Dedifferentiated amniotic fluid mesenchymal stem cell (primary cell): ENCODE data around the gene GPS1.

Experiments used
- DNase-seq: peaks from one replicate; pipeline ENCODE4 v3.0.0-alpha.2; 2016; ENCODE audit errors: extremely low spot score

The GPS1 gene

DNA sequence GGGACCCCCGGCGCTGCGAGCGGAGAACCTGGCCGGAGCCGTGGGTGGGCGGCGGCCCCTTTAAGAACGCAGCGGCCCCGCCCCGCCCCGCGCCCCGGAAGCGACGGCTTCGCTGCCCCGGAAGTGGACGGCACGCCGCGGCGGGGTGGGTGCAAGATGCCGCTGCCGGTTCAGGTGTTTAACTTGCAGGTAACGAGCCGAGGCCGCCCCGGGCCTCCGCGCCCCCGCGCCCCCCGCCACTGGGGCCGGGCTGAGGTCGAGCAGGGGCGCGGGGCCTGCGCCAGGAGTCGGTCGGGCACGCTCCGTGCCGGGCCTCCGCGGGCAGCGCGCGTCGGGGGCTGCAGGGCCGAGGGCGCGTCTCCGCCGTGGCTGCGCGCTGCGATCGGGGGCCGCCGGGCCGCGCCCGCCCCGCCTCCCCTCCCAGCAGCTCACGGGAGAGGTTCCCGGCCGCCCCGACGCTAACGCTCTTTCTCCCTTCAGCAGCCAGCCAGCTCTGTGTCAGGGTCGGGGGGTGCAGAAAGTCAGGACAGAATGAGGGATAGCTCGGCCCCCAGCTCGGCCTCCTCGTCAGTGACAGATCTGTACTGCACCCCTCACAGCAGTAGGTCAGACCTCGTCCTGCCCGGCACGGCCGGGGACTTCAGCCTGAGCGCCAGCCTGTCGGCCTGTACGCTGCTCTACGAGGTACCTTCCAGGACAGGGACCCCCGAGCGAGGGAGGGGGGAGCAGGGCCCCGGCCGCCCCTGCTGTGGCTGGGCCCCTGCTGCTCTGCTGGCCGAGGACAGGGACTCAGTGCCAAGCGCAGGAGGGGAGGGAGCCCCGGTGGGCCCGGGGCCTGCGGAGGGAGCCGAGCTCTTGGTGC lies at the start of gene GPS1, which contains the start of gene RFNG:
TSS of gene GPS1 (plus strand) at position 123 of the 862 bp plus-strand sequence. CDS start at position 157, 34 bp downstream.
TSS of gene RFNG (minus strand) at position 36 of the 862 bp plus-strand sequence. CDS start 45 bp downstream, outside the sequence.
- DNase-seq, result no peak

DNA sequence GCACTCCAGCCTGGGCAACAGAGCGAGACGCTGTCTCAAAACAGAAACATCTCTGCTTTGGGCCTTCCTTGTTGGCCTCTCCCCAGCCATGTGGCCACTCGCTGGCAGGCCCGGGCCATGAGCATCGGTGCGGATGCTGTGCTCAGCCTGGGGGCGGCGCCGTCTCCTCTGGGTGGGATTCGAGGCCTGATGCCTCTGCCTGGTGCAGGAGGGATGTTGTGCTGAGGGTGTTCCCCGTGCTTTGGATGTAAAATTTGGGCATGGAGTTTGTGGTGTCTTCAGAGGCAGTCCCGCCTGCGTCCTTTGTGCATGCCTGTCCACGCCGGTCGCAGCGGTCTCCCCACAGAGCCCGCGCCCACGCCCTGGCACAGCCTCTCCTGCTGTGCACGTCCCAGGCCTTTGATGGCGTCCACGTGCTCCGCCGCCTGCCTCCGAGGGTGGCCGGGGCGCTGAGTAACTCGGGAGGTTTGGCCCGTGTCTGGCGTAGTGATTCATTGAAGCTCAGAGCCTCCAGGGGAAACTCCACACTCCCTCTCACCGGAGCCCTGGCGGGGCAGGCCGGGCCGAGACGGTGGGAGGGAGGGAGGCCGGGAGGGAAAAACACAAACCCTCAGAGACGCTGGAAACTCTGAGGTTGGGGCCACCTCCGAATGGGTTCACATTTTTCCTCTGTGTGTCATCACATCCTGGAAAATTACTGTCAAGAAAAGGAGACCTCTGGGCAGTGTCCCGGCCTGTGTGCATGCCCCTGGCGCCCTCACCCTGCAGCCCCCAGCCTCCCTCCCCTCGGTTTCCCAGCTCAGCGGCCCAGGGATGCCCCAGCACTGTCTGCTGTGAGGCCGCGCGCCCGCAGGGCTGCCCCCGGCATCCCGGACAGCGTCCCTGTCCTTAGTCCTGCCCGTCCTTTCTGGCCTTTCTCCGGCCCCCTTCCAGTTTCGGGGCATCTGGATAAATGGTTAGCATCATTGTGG lies 48.0 kb upstream of the GPS1 start:
- DNase-seq, result peak; percentile 90

DNA sequence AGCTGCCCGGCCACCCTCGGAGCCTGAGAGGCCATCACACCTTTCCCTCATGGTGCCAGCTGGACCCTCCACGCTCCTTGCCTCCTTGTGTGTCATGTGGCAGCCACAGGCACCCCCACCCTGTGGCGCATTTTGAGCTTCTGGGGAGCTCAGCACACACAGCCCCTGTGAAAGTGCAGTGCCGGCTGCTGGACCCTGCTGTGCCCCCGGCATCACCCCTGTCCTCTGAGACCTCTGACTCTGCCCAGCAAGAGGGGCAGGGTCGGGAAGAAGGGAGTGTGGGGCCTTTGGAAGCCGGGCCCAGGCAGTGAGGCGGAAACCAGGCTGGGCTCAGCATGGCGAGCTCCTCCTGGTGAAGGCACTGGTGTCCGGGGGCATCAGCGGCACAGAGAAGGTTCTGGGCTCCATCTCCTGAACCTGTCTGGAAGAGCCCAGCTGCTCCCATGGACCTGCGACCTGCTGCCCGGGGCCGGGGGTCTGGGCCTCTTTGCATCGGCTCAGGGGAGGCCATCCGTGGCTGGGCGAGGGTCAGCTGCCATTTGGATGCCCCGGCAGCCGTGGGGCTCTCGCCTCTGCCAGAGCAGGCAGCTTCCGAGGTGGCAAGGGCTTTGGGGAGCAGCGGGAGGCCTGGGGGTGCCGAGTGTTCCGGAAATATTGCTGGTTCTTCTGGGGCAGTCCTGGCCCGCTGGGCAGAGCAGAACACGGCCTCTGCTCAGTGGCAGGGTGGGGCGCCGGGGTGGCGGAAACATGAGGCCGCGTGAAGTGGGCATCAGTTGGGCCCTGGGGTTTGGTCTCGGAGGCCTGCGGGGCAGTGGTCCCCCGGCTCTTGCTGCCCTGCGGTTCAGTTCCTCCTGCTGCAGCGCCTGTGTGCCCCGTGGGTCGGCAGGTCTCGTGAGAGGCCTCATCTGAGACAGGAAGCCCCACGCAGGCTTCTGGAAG lies 46.9 kb upstream of the GPS1 start:
- no peak for DNase-seq

DNA sequence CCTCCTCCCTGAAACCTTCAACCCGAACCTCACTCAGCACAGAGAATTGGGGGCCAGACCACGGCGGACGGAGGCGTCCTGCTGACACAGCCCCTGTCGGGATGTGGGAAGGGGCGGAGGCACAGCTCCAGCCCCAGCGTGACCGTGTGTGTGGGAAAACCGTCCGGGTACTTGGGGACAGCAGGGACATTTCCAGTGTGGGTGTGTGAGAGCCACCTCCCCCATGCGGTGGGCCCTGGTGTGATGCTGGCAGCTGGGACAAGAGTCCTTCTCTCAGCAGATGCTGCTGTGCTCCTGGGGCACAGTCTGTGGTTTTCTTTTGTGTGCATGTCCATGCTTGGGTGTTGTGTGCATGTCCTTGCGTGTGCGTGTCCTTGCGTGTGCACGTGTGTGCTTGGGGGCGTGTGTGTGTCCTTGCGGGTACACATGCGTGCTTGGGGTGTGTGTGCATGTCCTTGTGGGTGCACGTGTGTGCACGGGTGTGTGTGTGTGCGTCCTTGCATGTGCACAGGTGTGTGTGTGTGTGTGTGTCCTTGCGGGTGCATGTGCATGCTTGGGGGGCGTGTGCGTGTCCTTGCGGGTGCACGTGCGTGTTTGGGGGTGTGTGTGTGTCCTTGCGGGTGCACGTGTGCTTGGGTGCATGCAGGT lies 45.9 kb upstream of the GPS1 start:
- DNase-seq, result no peak

DNA sequence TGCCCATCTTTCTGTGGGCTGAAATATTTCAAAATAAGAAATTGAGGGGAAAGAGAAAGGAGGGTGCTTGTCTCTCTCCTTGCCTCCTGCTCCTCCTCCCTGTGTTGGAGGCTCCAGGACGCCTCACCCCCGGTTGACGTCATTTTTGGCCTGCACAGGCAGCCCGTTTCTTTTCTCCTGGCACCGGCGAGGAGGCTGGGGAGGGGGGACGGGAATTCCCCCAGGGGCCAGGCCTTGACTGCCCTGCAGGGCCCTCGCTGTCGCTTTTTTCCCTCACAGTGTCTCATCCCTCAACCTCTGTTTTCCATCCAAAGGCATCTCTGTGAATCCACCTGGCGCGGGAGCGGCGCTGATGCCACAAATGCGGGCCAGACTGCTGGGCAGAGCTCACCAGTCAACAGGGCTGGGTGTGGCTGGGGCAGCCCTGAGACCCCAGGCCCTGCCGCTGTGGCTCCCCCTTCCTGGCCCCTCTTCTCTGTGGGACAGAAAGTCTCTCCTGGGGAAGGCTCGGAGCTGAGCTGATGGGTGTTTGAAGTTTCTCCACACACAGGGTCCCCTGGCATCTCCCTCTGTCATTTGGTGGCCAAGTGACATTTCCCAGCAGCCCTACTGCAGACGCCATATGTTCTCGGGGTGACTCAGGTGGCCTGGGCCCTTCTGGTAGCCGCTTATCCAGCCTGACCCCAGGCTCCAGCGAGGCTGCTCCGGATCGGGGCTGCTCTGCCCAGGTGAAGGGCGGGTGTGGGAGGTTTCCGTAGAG lies 45.0 kb upstream of the GPS1 start:
- DNase-seq, result no peak

DNA sequence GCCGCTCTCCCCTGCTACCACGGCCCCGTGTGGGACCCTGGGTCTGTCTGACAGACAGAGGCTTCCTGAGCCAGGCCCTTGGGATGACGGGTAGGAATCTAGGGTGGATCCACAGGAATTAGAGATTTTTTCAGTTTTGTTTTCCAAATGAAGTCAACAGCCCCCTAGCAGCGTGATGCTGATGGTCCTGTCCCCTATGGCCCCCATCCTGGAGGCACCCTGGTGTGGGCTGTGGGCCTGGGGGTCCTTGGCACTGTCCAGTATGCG lies 44.5 kb upstream of the GPS1 start:
- no peak for DNase-seq

DNA sequence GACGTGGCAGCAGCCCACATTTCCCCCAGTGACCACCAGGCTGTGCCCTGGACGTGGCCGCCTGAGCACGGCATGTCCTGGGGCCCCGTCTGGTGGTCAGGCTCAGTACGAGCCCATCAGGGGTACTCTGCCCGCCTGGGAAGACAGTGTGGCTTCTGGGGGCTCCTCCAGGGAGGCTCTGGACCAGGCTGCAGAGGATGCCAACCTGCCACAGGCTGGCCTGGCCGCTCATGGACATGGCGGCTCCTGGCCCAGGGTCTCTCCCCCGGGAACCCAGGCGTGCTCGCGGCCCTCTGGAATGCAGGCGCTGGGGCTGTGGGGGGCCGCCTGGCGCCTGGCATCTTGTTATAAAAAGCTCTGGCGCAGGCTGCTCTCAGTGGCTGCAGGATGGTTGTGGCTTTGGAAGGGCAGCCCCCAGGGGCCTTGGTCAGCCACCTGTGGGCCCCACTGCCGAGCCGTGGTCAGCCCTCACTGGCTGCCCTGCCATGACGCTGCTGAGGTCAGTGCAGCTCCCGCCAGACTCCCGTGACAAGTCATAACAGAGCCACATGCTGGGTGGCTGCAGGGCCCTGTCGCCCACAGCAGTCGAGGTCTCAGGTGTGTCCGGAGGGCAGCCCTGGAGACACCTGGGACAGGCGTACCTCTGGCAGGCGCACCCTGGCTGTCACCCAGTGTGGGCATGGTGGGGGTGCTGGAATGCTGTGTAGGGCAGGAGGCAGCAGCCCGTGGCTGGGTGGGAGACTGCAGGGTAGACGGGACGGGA lies 44.0 kb upstream of the GPS1 start:
- DNase-seq, result no peak

DNA sequence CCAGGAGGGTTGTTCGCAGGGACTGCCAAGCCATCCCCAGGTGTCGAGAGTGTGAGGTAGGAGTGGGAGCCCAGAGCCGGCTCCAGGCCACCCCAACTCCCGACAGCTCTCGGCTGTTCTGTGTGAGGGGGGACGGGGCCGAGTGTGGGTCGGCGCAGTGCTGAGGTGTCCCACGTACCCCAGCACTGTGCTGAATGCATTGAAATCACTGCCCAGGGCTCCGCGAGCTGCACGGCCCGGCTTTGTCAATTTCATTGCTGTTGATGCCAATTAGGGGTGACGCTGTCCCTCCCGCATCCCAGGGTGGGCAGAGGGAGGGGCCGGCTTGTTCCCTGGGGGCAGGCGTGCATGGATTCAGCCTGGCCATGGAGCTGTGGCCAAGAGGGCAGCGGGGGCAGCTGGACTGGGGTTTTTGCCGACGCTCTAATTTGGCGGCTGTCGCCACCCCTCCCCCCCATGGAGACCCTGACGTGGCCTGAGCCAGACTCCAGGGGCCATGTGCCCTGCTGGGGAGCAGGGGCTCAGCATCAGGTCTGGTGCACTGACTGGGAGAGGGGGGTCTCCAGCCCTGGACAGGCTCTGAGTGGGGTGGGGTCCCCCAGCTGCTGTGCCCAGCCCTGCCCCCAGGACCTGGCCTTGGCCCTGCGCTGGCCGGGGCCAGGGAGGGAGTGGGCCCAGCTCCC lies 43.3 kb upstream of the GPS1 start:
- no peak for DNase-seq

DNA sequence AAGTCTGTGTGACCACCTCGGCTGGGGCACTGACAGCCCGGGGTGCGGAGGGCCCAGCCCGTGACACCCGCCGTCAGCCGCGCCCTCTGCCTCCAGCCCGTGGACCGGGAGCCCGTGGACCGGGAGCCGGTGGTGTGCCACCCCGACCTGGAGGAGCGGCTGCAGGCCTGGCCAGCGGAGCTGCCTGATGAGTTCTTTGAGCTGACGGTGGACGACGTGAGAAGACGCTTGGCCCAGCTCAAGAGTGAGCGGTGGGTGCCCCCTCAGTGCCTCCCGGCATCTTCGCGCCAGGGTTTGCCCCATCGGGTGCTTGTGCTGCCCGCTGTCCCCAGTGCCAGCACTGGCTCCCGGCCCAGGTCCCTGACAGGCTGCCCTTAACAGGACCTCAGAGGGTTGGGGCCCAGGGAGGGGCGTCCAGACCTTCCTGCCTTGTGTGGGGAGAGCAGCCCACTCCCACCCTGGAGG lies 42.7 kb upstream of the GPS1 start:
- no peak for DNase-seq

DNA sequence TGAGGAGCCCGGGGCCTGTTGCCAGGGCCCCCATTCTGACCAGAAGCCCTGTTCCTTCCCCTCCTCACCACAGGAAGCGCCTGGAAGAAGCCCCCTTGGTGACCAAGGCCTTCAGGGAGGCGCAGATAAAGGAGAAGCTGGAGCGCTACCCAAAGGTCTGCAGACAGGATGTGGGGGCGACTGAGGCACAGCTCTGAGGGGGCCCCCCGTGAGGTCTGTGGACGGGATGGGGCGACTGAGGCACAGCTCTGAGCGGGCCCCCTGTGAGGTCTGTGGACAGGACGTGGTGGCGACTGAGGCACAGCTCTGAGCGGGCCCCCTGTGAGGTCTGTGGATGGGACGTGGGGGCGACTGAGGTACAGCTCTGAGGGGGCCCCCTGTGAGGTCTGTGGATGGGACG lies 42.3 kb upstream of the GPS1 start:
- DNase-seq, result no peak

DNA sequence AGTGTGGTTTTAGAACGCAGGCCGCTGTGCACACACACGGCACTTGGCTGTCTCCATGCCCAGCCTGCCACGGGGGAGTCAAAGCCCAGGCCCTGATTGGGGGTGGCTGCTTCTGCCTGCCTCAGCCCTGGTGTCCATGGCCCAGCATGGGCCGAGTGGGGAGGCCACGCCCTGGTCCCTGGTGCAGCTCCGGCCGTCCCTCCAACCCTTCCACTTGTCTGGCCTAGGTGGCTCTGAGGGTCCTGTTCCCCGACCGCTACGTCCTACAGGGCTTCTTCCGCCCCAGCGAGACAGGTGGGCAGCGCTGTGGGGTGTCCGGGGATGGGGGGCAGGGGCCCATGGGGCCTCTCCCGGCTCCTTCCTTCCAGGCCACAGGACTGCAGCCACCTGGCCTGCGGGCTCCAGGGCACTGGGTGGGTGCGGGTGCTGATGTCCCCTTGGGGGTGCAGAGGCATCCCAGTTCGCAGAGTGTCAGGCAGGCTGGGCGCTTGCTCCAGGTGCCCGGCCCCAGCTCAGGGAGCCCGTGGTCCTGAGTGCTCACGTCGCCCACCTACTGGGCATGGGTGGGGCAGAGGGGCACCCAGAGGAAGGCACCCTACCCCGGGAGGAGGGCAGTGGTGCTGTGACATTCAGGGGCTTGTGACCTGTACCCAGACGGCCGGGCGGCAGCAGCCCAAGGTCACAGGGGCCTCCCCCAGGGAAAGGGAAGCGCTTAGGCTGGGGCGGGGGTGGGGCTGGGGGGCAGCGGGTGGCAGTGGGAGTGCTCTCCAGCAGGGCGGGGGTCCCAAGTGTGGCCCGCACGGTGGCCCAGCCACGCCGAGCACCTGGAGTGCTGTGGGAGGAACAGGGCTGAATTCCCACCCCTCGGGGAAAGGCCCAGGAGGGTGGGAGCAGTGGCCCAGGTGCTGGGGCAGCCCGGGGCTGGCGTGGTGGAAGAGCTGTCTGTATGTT lies 40.8 kb upstream of the GPS1 start:
- DNase-seq, result no peak

DNA sequence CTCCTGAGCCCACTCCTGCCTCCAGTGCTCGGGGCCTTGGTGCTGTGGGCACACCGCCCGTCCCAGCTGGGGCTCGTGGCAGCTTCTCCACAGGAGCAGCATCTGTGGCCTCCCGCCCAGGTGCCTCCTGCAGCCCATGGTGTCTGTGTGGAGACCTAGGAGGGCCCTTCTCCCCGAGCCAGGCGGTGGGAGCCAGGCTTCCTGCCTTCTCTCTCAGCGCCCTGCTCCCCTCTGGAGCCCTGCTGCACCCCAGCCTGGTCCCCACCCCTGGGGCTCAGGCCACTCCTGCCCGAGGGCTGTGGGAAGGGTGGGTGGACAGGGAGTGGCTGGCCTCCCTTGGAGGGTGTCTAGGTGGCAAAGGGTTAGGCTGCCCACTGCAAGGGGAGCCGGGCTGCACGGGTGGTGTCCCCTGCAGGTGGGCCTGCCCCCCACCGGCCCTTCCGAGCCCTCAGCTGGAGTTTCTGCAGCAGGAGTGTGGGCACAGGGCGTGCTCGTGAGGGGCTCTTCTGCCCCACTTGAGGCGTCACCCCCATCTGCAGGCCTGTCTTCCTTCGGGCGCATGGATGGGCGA lies 40.0 kb upstream of the GPS1 start:
- DNase-seq, result no peak

DNA sequence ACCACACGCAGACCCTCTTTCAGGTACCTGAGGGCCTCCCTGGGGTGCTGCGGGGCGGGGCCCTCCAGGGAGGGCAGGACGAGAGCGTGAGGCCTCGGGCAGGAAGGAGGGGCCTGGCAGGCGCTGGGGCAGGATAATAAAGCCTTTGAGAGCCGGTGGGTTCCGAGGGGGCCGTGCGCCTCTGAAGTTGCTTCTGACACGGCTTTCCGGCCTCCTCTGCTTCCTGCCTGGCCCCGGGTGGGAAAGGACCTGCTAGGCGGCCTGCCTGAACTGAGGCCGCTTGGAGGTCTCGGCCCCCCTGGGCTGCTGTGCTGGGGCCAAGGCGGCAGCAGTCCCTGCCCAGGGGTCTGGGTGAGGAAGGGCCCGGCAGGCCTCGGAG lies 39.4 kb upstream of the GPS1 start:
- DNase-seq, result no peak

DNA sequence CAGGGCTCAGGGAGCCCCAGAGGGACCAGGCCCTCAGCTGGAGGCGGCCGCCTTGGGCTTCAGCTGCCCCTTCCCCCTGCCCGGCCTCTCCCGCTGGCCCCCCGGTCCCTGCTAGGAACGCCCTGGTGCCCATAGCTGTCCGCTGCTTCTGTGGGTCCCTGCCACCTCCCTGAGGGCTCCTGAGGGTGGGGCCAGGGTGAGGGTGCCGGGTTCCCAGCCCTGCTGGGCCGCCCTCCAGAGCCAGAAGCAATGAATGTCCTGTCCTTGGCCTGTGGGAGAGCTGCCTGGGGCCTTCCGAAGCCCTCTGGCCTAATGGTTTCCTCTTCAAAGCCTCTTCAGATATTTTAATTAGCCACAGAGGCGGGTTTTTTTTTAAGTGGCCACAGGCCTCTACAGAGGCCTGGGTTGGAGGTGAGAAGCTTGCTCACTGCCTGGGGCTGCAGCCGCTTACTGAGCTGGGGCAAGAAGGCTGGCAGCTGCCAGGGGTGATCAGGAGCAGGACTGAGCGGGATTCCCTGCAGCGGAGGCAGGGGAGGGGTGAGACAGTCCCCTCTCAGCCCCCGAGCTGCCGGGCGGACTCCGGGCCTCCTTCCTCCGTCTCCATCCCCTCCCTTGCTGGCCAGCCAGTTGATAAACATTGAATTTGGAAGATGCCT lies 38.9 kb upstream of the GPS1 start:
- no peak for DNase-seq

DNA sequence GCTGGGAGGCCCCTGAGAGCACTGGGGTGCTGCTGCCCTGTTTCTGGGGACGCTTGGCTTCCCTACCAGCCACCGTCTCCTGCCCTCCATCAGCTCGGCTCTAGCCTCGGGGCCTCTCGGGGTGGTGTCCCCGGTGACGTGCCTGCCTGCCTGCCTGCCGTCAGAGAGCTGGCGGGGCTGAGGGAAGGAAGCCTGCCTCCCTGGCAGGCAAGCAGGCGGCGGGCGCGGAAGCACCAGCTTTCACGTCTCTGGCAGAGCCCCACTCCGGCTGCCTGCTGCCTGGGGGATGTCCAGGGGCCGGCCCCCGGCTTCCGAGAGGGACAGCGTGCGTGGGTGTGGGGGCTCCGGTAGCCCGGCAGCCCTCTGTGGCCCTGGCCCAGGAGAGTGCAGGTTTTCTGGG lies 38.4 kb upstream of the GPS1 start:
- no peak for DNase-seq

DNA sequence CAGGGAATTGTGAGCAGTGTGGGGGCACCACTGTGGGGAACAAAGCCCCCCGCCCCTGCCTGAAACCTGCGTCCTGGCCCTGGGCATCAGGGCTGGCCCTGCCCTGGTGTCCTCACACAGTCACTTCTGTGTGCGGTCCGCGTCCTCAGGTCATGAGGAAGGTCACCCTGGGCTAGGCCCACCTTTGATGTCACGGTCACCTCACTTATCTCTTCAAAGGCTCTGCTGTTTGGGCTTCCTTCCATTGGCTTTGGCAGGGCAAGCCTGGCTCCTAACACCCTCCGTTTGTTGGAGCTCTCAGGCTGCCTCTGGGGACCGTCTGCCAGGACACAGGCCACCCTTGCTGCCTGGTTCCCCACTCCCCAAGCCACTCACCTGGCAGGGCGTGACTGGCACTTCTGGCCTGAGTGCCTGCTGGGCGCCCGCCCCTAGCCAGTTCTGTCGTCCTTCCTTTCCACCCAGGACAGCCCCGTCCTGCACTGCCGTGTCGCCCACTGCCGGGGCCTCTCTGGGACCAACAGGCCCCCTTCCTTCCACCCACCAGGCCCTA lies 37.9 kb upstream of the GPS1 start:
- no peak for DNase-seq

DNA sequence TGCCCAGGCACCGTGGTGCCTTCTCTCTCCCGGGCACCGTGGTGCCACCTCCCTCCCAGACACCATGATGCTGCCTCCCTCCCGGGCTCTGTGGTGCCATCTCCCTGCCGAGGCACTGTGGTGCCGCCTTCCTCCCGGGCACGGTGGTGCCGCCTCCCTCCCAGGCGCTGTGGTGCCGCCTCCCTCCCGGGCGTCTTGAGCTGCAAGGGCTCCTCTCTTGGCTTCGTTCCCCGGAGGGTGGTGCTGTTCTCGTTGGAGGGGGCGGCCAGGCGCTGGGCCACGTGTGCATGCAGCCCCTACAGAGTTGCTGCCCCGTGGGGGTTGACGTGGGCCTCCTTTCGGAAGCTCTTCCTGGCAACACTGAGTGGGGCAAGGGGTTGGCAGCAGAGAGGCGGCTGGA lies 37.3 kb upstream of the GPS1 start:
- DNase-seq, result no peak
